Activated CD8-positive, alpha-beta memory T cell treated with anti-CD3 and anti-CD28 coated beads, Interleukin-2, amount 50 U/mL, for 48 hours (primary cell): ENCODE results near the gene ASTN1.

Experiments
- DNase-seq: peaks from one replicate; pipeline ENCODE4 v3.0.0-alpha.2; 2020

The ASTN1 gene

GRCh38 chr1:177164380-177165068, at the start of gene ASTN1:
Gene ASTN1 (minus strand): TSS chr1:177164712. CDS start chr1:177164676, 36 bp downstream.
- no peak for DNase-seq

- DNase-seq = no peak
Measured at GRCh38 chr1:177211231-177211630, 46.7 kb upstream of the ASTN1 start.

- DNase-seq = no peak
Measured at GRCh38 chr1:177210071-177210470, 45.6 kb upstream of the ASTN1 start.

GRCh38 chr1:177209357-177209756, 44.8 kb upstream of the ASTN1 start:
- no peak for DNase-seq

- no peak for DNase-seq
Measured at GRCh38 chr1:177208920-177209319, 44.4 kb upstream of the ASTN1 start.

- no peak for DNase-seq
Measured at GRCh38 chr1:177206831-177207355, 42.4 kb upstream of the ASTN1 start.

- DNase-seq = no peak
Measured at GRCh38 chr1:177200290-177200689, 35.8 kb upstream of the ASTN1 start.

- no peak for DNase-seq
Measured at GRCh38 chr1:177198243-177198642, 33.7 kb upstream of the ASTN1 start.

- no peak for DNase-seq
Measured at GRCh38 chr1:177190308-177190970, 25.9 kb upstream of the ASTN1 start.

- DNase-seq = no peak
Measured at GRCh38 chr1:177186639-177187038, 22.1 kb upstream of the ASTN1 start.

GRCh38 chr1:177185209-177185608, 20.7 kb upstream of the ASTN1 start:
- no peak for DNase-seq

GRCh38 chr1:177183836-177184235, 19.3 kb upstream of the ASTN1 start:
- DNase-seq = no peak

GRCh38 chr1:177181631-177182291, 17.2 kb upstream of the ASTN1 start:
- peak; percentile 77 for DNase-seq

GRCh38 chr1:177181280-177181630, 16.7 kb upstream of the ASTN1 start:
- DNase-seq = no peak

GRCh38 chr1:177174921-177175634, 10.6 kb upstream of the ASTN1 start:
- no peak for DNase-seq

GRCh38 chr1:177173976-177174375, 9.5 kb upstream of the ASTN1 start:
- no peak for DNase-seq

GRCh38 chr1:177172866-177173265, 8.4 kb upstream of the ASTN1 start:
- DNase-seq = no peak

GRCh38 chr1:177172272-177172671, 7.8 kb upstream of the ASTN1 start:
- no peak for DNase-seq

- no peak for DNase-seq
Measured at GRCh38 chr1:177171536-177172123, 7.1 kb upstream of the ASTN1 start.

GRCh38 chr1:177170756-177171535, 6.4 kb upstream of the ASTN1 start, which contains the start of gene BRINP2:
Gene BRINP2 (plus strand): TSS chr1:177170958. CDS start chr1:177229877, 58,919 bp downstream.
- peak; percentile 48 for DNase-seq

- DNase-seq = no peak
Measured at GRCh38 chr1:177165069-177165439, 542 bp upstream of the ASTN1 start.

- DNase-seq = no peak
Measured at GRCh38 chr1:177163844-177164379, 600 bp downstream of the ASTN1 start.
